IMR-90 (cell line): Measurements from ENCODE around the gene RAB31. TPM values are rescaled to one million over a fixed set of nuclear protein-coding genes. Genes with fewer than 3 reads are reported as not detected.

Experiments
- ATAC-seq: fragments of 200-7000 bp; cut with Tn5 transposase; 2 replicates; pipeline ENCODE4 v1.9.1; 2020; ENCODE audit warnings: low read depth, mild to moderate bottlenecking, moderate library complexity
- BruUV-seq: library from RNA; stranded (reverse); fragments of 400-500 nt; replicated peaks from 2 replicates; lab custom pipeline; 2021; lab: Mats Ljungman, UMichigan
- CTCF ChIA-PET: fragments of 300-600 bp; formaldehyde crosslinking; extraction: SDS; loops from one replicate; lab custom pipeline; 2021; ENCODE audit warnings: antibody characterized with exemption; lab: Yijun Ruan, JAX
- POLR2A ChIA-PET: fragments of 300-600 bp; sonication (Branson Sonifier 250); formaldehyde crosslinking; loops from one replicate; lab custom pipeline; 2022; ENCODE audit warnings: antibody characterized with exemption; ENCODE audit not compliant: unreplicated experiment; lab: Charles Lee
- DNase-seq: peaks from one replicate; pipeline ENCODE4 v3.0.0; 2013
- H2AFZ ChIP-seq: replicated peaks from 2 replicates; pipeline ENCODE3; 2013; ENCODE audit warnings: low read length, mild to moderate bottlenecking; ENCODE audit not compliant: poor library complexity
- H2AK5ac ChIP-seq: 2 replicates; pipeline ENCODE4 v1.6.1; 2013; ENCODE audit warnings: low read depth, low read length, inconsistent platforms
- H2AK9ac ChIP-seq: replicated peaks from 2 replicates; pipeline ENCODE3; 2013; ENCODE audit warnings: mild to moderate bottlenecking, low read depth, low read length, moderate library complexity; ENCODE audit not compliant: poor library complexity
- H2BK120ac ChIP-seq: 2 replicates; pipeline ENCODE4 v1.6.1; 2013; ENCODE audit warnings: low read depth, low read length, inconsistent platforms
- H2BK15ac ChIP-seq: 3 replicates; pipeline ENCODE4 v1.6.1; 2013; ENCODE audit warnings: low read depth, low read length, inconsistent platforms
- H2BK20ac ChIP-seq: 2 replicates; pipeline ENCODE4 v1.6.1; 2013; ENCODE audit warnings: low read depth, mild to moderate bottlenecking, inconsistent platforms, low read length, moderate library complexity
- H2BK5ac ChIP-seq: 2 replicates; pipeline ENCODE4 v1.6.1; 2013; ENCODE audit warnings: mild to moderate bottlenecking, low read depth, low read length, inconsistent platforms; ENCODE audit not compliant: poor library complexity, severe bottlenecking
- H3K14ac ChIP-seq: replicated peaks from 2 replicates; pipeline ENCODE4 v1.6.1; 2013; ENCODE audit warnings: low read depth, low read length, inconsistent platforms
- H3K18ac ChIP-seq: 2 replicates; pipeline ENCODE4 v1.6.1; 2013; ENCODE audit warnings: low read depth, low read length, control low read depth
- H3K23ac ChIP-seq: 2 replicates; pipeline ENCODE4 v1.6.1; 2013; ENCODE audit warnings: low read depth, low read length, inconsistent platforms
- H3K27ac ChIP-seq: 2 replicates; pipeline ENCODE4 v1.5.1; 2013; ENCODE audit warnings: mild to moderate bottlenecking, control low read depth, low read length; ENCODE audit not compliant: insufficient read depth
- H3K27me3 ChIP-seq: 2 replicates; pipeline ENCODE4 v1.6.1; 2013; ENCODE audit warnings: low read length; ENCODE audit not compliant: control insufficient read depth, insufficient read depth
- H3K36me3 ChIP-seq: 2 replicates; pipeline ENCODE4 v1.6.1; 2013; ENCODE audit warnings: low read length, mixed read lengths; ENCODE audit not compliant: control insufficient read depth, insufficient read depth
- H3K4ac ChIP-seq: 2 replicates; pipeline ENCODE4 v1.6.1; 2013; ENCODE audit warnings: low read depth, low read length, inconsistent platforms
- H3K4me1 ChIP-seq: 2 replicates; pipeline ENCODE4 v1.6.1; 2013; ENCODE audit warnings: low read length, mixed read lengths; ENCODE audit not compliant: control insufficient read depth, insufficient read depth
- H3K4me2 ChIP-seq: 2 replicates; pipeline ENCODE4 v1.6.1; 2013; ENCODE audit warnings: low read depth, mild to moderate bottlenecking, control low read depth, low read length, moderate library complexity
- H3K4me3 ChIP-seq: 2 replicates; pipeline ENCODE4 v1.5.1; 2013; ENCODE audit warnings: low read depth, mild to moderate bottlenecking, control low read depth, low read length, moderate library complexity; ENCODE audit not compliant: insufficient read depth
- H3K56ac ChIP-seq: 2 replicates; pipeline ENCODE4 v1.6.1; 2013; ENCODE audit warnings: low read length, inconsistent platforms; ENCODE audit not compliant: insufficient read depth; ENCODE audit errors: extremely low read depth
- H3K79me1 ChIP-seq, 2 experiments: 2 replicates each; pipeline ENCODE4 v1.6.1; 2013; ENCODE audit warnings: low read length in 2 of 2, inconsistent platforms in 1 of 2, low read depth in 1 of 2
- H3K9ac ChIP-seq: 2 replicates; pipeline ENCODE4 v1.6.1; 2013; ENCODE audit warnings: low read depth, low read length, control low read depth
- H3K9me1 ChIP-seq: 2 replicates; pipeline ENCODE4 v1.6.1; 2013; ENCODE audit warnings: low read length, inconsistent platforms; ENCODE audit not compliant: insufficient read depth
- H3K9me3 ChIP-seq: 2 replicates; pipeline ENCODE4 v1.6.1; 2013; ENCODE audit warnings: low read length; ENCODE audit not compliant: control insufficient read depth, insufficient read depth
- H4K20me1 ChIP-seq: 2 replicates; pipeline ENCODE4 v1.6.1; 2013; ENCODE audit warnings: low read length, inconsistent platforms; ENCODE audit not compliant: insufficient read depth
- H4K5ac ChIP-seq: 2 replicates; pipeline ENCODE4 v1.6.1; 2013; ENCODE audit warnings: mild to moderate bottlenecking, low read depth, low read length, control low read depth
- H4K8ac ChIP-seq, 2 experiments: 2 replicates each; pipeline ENCODE4 v1.6.1; 2013; ENCODE audit warnings: low read depth in 2 of 2, low read length in 2 of 2, control low read depth in 1 of 2, inconsistent platforms in 1 of 2
- H4K91ac ChIP-seq: 2 replicates; pipeline ENCODE4 v1.6.1; 2013; ENCODE audit warnings: low read depth, low read length, inconsistent platforms; ENCODE audit not compliant: insufficient read depth
- CEBPB ChIP-seq: IDR thresholded peaks from 2 replicates; pipeline ENCODE4 v1.6.1; 2012; ENCODE audit warnings: low read depth, low read length, improper control_type of control experiment
- CHD1 ChIP-seq: IDR thresholded peaks from 2 replicates; pipeline ENCODE4 v1.6.1; 2012; ENCODE audit warnings: low read depth, low read length, improper control_type of control experiment
- ELK1 ChIP-seq: fragments of 150-350 bp; IDR thresholded peaks from 2 replicates; pipeline ENCODE4 v1.6.1; 2016; ENCODE audit warnings: low read depth, mild to moderate bottlenecking, low read length, moderate library complexity, borderline replicate concordance
- MXI1 ChIP-seq: IDR thresholded peaks from 2 replicates; pipeline ENCODE4 v1.6.1; 2012; ENCODE audit warnings: low read depth, mild to moderate bottlenecking, low read length, moderate library complexity, borderline replicate concordance
- NFE2L2 ChIP-seq: fragments of 150-350 bp; IDR thresholded peaks from 2 replicates; pipeline ENCODE4 v1.6.1; 2016; ENCODE audit warnings: low read depth, mild to moderate bottlenecking, low read length
- POLR2A ChIP-seq: IDR thresholded peaks from 2 replicates; pipeline ENCODE4 v1.6.1; 2012; ENCODE audit warnings: mild to moderate bottlenecking, low read depth, low read length
- RAD21 ChIP-seq: IDR thresholded peaks from 2 replicates; pipeline ENCODE4 v1.6.1; 2012; ENCODE audit warnings: low read length, improper control_type of control experiment
- RCOR1 ChIP-seq: IDR thresholded peaks from 2 replicates; pipeline ENCODE4 v1.6.1; 2012; ENCODE audit warnings: mild to moderate bottlenecking, low read length, improper control_type of control experiment; ENCODE audit not compliant: insufficient replicate concordance
- SMC3 ChIP-seq: fragments of 150-350 bp; IDR thresholded peaks from 2 replicates; pipeline ENCODE4 v1.6.1; 2016; ENCODE audit warnings: low read depth, mild to moderate bottlenecking, antibody characterized with exemption, low read length, moderate library complexity
- USF2 ChIP-seq: fragments of 150-350 bp; IDR thresholded peaks from 2 replicates; pipeline ENCODE4 v1.6.1; 2017; ENCODE audit warnings: mild to moderate bottlenecking, antibody characterized with exemption, low read length, low read depth
- WGBS, 2 experiments: methylation state at CpG; one replicate each; pipeline versions ENCODE4 v1.1.5 to v1.1.7; 2013; ENCODE audit warnings: missing lambda C conversion rate in 2 of 2; ENCODE audit not compliant: insufficient read length in 1 of 2; ENCODE audit errors: extremely low coverage in 2 of 2; 5-methylcytosine and 5-hydroxymethylcytosine counted together
- dilution Hi-C: fragments of 300-500 bp; cut with HindIII; formaldehyde crosslinking; loops from one replicate; pipeline ENCODE4 v1.14.3; 2018; ENCODE audit warnings: low sequenced_read_pairs; ENCODE audit not compliant: unreplicated experiment
- in situ Hi-C: fragments of 300-500 bp; cut with MboI; formaldehyde crosslinking; loops from 3 replicates; pipeline ENCODE4 v1.14.3; 2019; ENCODE audit warnings: low sequenced_read_pairs, inconsistent platforms, mixed read lengths
- intact Hi-C: fragments of 100-400 bp; cut with micrococcal nuclease; formaldehyde crosslinking; loops from 2 replicates; pipeline ENCODE4 v1.10.0; 2022
- polyA plus RNA-seq, 3 experiments: library from polyadenylated mRNA; depleted of rRNA; stranded (reverse); fragments of >200 nt; gene quantifications; 2 replicates each; pipeline ENCODE4 v1.2.3, GENCODE V29; 2012; ENCODE audit warnings: low replicate concordance in 1 of 3
- total RNA-seq: library from RNA; depleted of rRNA; stranded (reverse); fragments of >200 nt; gene quantifications from 2 replicates; pipeline ENCODE4 v1.2.3, GENCODE V29; 2012
- TF ChIP-seq, protein P1 (sequence below): conservative IDR thresholded peaks from 2 replicates; pipeline ENCODE4 v1.5.1; 2012; ENCODE audit warnings: mild to moderate bottlenecking, low read depth, low read length, improper control_type of control experiment

The RAB31 gene
- total and polyA plus RNA-seq, 2 of the 4 experiments (the other 2 are of a cell fraction) = 13.8 to 26.9 TPM

GRCh38 chr18:9753846-9754245 lies 45.7 kb downstream of the RAB31 start:
- no peak overlapping the region for H3K56ac ChIP-seq
- in situ Hi-C loops = no loop called here
- TF ChIP-seq USF2 = no peak
- no peak for TF ChIP-seq SMC3
- TF ChIP-seq, protein P1, sequence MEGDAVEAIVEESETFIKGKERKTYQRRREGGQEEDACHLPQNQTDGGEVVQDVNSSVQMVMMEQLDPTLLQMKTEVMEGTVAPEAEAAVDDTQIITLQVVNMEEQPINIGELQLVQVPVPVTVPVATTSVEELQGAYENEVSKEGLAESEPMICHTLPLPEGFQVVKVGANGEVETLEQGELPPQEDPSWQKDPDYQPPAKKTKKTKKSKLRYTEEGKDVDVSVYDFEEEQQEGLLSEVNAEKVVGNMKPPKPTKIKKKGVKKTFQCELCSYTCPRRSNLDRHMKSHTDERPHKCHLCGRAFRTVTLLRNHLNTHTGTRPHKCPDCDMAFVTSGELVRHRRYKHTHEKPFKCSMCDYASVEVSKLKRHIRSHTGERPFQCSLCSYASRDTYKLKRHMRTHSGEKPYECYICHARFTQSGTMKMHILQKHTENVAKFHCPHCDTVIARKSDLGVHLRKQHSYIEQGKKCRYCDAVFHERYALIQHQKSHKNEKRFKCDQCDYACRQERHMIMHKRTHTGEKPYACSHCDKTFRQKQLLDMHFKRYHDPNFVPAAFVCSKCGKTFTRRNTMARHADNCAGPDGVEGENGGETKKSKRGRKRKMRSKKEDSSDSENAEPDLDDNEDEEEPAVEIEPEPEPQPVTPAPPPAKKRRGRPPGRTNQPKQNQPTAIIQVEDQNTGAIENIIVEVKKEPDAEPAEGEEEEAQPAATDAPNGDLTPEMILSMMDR = no peak
- TF ChIP-seq CEBPB = no peak
- TF ChIP-seq RCOR1 = no peak
- no peak for TF ChIP-seq MXI1
- TF ChIP-seq NFE2L2 = no peak
- no peak for TF ChIP-seq RAD21
- TF ChIP-seq POLR2A = no peak
- no peak for TF ChIP-seq CHD1
- no peak for TF ChIP-seq ELK1
- DNase-seq = no peak
- no peak overlapping the region for H3K4me2 ChIP-seq
- no peak overlapping the region for H2AK5ac ChIP-seq
- H4K5ac ChIP-seq = no peak overlapping the region
- dilution Hi-C loops = no loop called here
- H4K91ac ChIP-seq = no peak overlapping the region
- H3K23ac ChIP-seq = no peak overlapping the region
- no peak overlapping the region for H2AK9ac ChIP-seq
- no peak for ATAC-seq
- no peak overlapping the region for H3K18ac ChIP-seq
- ChIA-PET CTCF (no interaction called here), POLR2A (no interaction called here)
- H2BK20ac ChIP-seq = no peak overlapping the region
- no peaks in the 10 kb centered on the region for H3K27me3 ChIP-seq
- H3K79me1 ChIP-seq = peaks cover 31 to 53% of the 10 kb centered on the region in 2 experiments
- no peak overlapping the region for H2BK120ac ChIP-seq
- 100% methylated on average over 2 of the region's 7 CpGs; no CpG with 5 or more reads in 1 of the 2 experiments for WGBS, 2 experiments
- no peak overlapping the region for H2BK5ac ChIP-seq
- intact Hi-C loops = no loop called here
- no peak overlapping the region for H3K14ac ChIP-seq
- no peak overlapping the region for H2AFZ ChIP-seq
- H3K9me3 ChIP-seq = no peaks in the 10 kb centered on the region
- H3K9ac ChIP-seq = no peak overlapping the region
- peaks cover 11% of the 10 kb centered on the region for H3K4me1 ChIP-seq
- H3K27ac ChIP-seq = no peak overlapping the region
- peaks cover 24% of the 10 kb centered on the region; the same call in 1 of the 2 replicates for H4K20me1 ChIP-seq
- H3K9me1 ChIP-seq = peaks cover 15% of the 10 kb centered on the region
- H3K36me3 ChIP-seq = no peaks in the 10 kb centered on the region
- BruUV-seq = no TSS peak
- no peak overlapping the region for H3K4me3 ChIP-seq
- H2BK15ac ChIP-seq = no peak overlapping the region
- H4K8ac ChIP-seq = no peak overlapping the region
- H3K4ac ChIP-seq = no peak overlapping the region
